Naive B cell (primary cell): ENCODE results near the gene CANT1. TPM values are rescaled to one million over a fixed set of nuclear protein-coding genes. Genes with fewer than 3 reads are reported as not detected.
"Not testable (repeated sequence)": the region's sequence is repeated elsewhere in the genome, so short reads cannot be mapped to it uniquely, and the experiment has no call there.

ENCODE experiments used
- ATAC-seq, 2 donors: fragments of 150-1000 bp; cut with Tn5 transposase; 2 replicates each; pipeline ENCODE4 v1.10.0; 2021; ENCODE audit warnings: low read depth in 2 of 2, mild to moderate bottlenecking in 2 of 2, moderate library complexity in 2 of 2
- DNase-seq: peaks from one replicate; pipeline ENCODE4 v3.0.0; 2022
- H3K27ac Mint-ChIP-seq, 6 donors: one replicate each; pipeline ENCODE4 v1.8.0; 2020 to 2022; ENCODE audit warnings: mild to moderate bottlenecking in 6 of 6, mixed read lengths in 6 of 6, moderate library complexity in 5 of 6, inconsistent platforms in 2 of 6
- H3K27me3 Mint-ChIP-seq, 3 donors: one replicate each; pipeline ENCODE4 v1.8.0; 2021 to 2022; ENCODE audit warnings: mixed read lengths in 3 of 3, mild to moderate bottlenecking in 1 of 3
- H3K36me3 Mint-ChIP-seq, 2 donors: one replicate each; pipeline ENCODE4 v1.8.0; 2020 to 2022; ENCODE audit warnings: mixed read lengths in 2 of 2, inconsistent platforms in 1 of 2, mild to moderate bottlenecking in 1 of 2
- H3K4me1 Mint-ChIP-seq, 3 donors: one replicate each; pipeline ENCODE4 v1.8.0; 2020 to 2022; ENCODE audit warnings: mixed read lengths in 3 of 3, inconsistent platforms in 1 of 3, mild to moderate bottlenecking in 1 of 3, moderate library complexity in 1 of 3
- H3K4me3 Mint-ChIP-seq, 8 donors: one replicate each; pipeline ENCODE4 v1.8.0; 2020 to 2022; ENCODE audit warnings: mild to moderate bottlenecking in 8 of 8, mixed read lengths in 8 of 8, moderate library complexity in 8 of 8, inconsistent platforms in 2 of 8
- H3K9me3 Mint-ChIP-seq, 7 donors: one replicate each; pipeline ENCODE4 v1.8.0; 2020 to 2022; ENCODE audit warnings: mixed read lengths in 7 of 7, mild to moderate bottlenecking in 5 of 7, inconsistent platforms in 2 of 7, moderate library complexity in 1 of 7
- polyA plus RNA-seq, 6 donors: library from polyadenylated mRNA; unstranded; fragments of 300-500 nt; fragmentation: Illumina TruSeq; gene quantifications; one replicate each; pipeline ENCODE4 v1.2.3, GENCODE V29; 2021; ENCODE audit warnings: low read depth in 6 of 6

The CANT1 gene
- polyA plus RNA-seq, 6 donors from 2014 or later: 3.7 to 9.7 (median 6.0) TPM

DNA sequence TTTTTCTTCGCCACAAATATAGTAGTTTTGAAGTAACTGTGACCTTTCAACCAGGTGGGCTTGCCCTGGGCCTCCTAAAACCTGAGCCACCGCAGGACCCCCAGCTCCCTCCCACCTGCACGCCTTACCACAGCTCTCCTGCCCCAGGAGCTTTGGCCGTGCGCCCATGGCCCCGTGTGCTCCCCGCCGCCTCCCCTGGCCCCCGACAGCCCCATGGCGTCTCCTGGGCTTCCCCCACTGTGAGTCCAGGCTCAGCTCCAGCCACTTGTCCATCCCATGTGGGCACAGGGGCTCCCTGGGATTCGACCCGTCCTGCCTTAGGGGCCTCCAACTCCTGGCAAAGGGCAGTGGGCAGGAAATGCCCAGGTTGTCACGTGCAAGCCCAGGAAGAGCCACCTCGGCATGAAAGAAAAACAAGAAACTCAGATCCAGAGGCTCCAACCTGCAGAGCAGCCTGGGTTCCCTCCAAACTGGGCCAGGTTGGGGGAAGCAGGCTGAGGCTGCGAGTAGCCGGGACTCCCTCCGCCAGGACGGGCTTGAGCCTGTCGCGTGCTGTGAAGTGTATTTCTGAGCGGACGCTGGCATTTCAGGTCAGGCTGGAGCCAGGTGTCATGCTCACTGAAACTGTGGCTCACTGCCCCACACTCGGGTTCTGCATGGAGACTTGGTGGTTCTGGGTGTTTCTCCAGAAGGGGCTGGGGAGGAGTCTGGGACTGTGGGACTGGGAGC, 35.6 kb downstream of the CANT1 start:
- H3K4me1 Mint-ChIP-seq: peaks cover 12 to 24% (median 22%) of the 10 kb centered on the region in 3 donors
- H3K27me3 Mint-ChIP-seq: no peaks in the 10 kb centered on the region
- no peaks in the 10 kb centered on the region for H3K9me3 Mint-ChIP-seq
- H3K36me3 Mint-ChIP-seq: no peaks in the 10 kb centered on the region
- H3K4me3 Mint-ChIP-seq: peak overlapping the region in 1 of 8 donors; percentile 66
- DNase-seq: no peak
- no peak for ATAC-seq
- H3K27ac Mint-ChIP-seq: no peak overlapping the region

DNA sequence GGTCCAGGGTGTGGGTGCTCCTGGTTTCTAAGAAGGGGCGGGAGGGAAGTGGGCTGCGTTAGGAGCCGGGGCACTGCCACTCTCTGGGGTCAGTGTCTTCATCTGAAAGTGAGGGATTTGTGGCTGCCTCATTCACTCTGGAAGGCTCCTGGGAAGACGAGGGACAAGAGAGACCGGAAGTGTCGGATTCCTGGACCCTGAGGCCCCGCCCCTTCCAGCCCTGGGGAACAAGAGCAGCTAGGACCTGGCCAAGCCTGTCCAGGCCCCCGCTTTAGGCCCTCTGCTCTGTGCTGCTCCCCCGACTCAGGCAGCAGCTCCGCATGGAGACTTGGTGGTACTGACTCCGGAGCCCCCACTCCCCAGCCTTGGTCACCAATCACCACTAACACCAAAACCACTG, 36.4 kb downstream of the CANT1 start:
- Mint-ChIP-seq H3K4me3 (no peak overlapping the region), H3K27ac (no peak overlapping the region), H3K36me3 (no peaks in the 10 kb centered on the region), H3K9me3 (no peaks in the 10 kb centered on the region), H3K4me1 (peaks cover 12 to 24% (median 22%) of the 10 kb centered on the region in 3 donors), H3K27me3 (no peaks in the 10 kb centered on the region)
- ATAC-seq (no peak), DNase-seq (no peak)

DNA sequence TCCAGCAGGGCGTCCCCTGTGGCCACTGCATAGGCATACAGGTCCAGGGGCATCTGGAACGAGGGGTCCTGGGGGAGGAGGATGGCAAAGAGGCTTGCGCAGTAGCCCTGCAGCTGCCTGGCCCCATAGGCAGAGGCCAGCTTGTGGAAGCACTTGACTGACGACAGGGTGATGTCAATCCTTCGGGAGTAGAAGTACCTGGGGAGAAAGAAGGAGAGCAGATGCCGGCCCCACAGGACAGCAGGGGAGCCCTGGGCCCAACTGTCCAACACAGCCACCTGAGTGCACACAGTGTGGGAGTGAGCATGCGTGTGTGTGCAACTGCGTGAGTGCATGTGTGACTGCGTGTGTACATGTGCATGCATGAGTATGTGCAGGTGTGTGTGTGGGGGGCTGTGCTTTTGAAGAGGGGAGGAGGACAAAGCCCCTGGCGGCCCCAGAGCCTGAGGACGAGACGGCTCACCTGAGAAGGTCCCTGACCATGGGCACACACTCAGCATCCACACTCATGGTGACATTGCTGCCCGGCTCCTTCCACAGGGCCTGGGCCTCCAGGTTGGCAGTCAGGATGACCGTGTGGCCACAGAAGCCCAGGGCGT, 37.0 kb downstream of the CANT1 start:
- peaks cover 11 to 23% (median 22%) of the 10 kb centered on the region in 3 donors for H3K4me1 Mint-ChIP-seq
- peak overlapping the region in 1 of 6 donors; percentile 87 for H3K27ac Mint-ChIP-seq
- no peak for ATAC-seq
- no peak overlapping the region for H3K4me3 Mint-ChIP-seq
- no peaks in the 10 kb centered on the region for H3K9me3 Mint-ChIP-seq
- no peak for DNase-seq
- no peaks in the 10 kb centered on the region for H3K36me3 Mint-ChIP-seq
- no peaks in the 10 kb centered on the region for H3K27me3 Mint-ChIP-seq

DNA sequence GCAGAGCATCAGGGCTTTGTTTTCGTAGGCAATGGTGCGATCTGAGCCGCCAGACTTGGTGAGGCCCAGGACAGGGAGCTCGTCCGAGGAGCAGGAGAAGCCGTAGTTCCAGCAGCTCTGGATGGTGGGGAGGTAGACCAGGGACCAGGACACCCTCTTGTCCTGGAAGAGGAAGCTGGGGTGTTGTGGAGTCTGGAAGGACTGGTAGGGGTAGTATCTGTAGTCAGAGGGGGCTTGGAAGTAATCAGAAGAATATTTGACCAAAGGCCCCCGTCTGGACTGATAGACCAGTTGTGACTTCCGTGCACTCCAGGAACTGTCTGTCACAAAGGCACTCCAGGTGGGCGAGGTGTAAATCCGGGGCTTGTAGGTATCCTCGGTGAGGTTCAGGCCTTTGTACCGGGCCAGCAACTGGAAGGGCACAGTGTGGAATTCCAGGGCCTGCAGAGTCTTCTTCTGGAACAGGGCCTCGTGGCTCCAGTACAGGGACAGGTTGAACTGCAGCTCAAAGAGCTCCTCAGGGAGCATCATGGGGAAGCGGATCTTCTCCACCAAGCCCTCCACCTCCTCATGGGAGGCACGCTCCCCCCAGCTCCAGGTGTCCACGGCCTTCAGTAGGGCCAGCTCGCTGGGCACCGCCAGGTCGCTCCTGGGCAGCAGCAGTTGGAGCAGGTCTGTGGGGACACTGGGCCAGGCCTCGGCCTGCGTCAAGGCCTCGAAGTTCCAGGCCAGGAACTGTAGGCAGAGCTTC, 37.6 kb downstream of the CANT1 start:
- Mint-ChIP-seq H3K36me3 (no peaks in the 10 kb centered on the region), H3K9me3 (no peaks in the 10 kb centered on the region)
- ATAC-seq: no peak

DNA sequence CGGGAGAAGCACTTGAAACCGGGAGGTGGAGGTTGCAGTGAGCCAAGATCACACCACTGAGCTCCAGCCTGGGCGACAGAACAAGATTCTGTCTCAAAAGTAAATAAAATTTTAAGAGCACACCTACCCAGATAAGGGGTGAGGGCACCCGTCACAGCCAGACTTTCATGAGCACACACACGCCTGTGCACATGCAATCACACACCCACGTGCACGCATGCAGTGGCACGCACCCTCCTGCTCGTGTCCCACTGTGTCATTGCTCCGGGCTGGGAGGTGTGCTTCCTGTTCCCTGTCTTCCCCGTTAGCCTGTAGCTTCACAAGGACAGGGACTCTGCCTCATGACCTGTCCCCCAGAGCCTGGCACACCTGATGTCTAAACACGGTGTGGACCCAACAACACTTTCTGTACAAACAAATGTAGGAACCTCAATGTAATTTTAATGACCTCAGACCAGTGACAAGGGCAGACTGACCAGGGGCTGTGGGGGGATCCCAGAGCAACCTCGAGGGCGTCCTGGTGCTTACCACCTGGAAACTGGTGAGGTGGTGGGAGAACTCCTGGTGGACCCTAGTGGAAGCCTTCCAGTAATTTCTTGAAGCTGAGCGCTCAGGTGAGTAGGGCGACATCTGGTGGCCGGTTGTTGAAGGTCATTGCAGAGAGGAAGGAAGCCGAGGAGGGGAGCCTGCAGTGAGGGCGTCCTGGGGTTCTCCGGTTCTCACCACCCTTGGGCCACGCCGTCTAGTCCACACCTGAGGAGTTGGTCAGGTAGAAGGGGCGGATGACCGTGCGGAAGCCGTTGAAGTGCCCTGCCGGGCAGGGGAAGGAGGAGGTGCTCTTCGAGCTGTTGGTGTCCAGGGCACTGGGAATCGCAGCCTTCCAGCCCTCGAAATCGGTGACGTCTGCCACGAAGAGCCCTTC, 38.5 kb downstream of the CANT1 start:
- H3K36me3 Mint-ChIP-seq: no peaks in the 10 kb centered on the region
- no peaks in the 10 kb centered on the region for H3K9me3 Mint-ChIP-seq
- H3K27me3 Mint-ChIP-seq: no peaks in the 10 kb centered on the region
- peak overlapping the region in 1 of 8 donors; percentile 75 for H3K4me3 Mint-ChIP-seq
- peak overlapping the region in 4 of 6 donors; percentile 6 to 93 (median 40) for H3K27ac Mint-ChIP-seq
- H3K4me1 Mint-ChIP-seq: peaks cover 11% of the 10 kb centered on the region in 3 donors
- DNase-seq (peak; percentile 68), ATAC-seq (peak; percentile 72 to 83)

More for the DNA sequence above, 37.6 kb downstream of the CANT1 start:
- Mint-ChIP-seq H3K4me3 (no peak overlapping the region), H3K27me3 (no peaks in the 10 kb centered on the region), H3K4me1 (peaks cover 8 to 16% (median 15%) of the 10 kb centered on the region in 3 donors), H3K27ac (peak overlapping the region in 3 of 6 donors; percentile 12 to 93 (median 19))
- DNase-seq: no peak

DNA sequence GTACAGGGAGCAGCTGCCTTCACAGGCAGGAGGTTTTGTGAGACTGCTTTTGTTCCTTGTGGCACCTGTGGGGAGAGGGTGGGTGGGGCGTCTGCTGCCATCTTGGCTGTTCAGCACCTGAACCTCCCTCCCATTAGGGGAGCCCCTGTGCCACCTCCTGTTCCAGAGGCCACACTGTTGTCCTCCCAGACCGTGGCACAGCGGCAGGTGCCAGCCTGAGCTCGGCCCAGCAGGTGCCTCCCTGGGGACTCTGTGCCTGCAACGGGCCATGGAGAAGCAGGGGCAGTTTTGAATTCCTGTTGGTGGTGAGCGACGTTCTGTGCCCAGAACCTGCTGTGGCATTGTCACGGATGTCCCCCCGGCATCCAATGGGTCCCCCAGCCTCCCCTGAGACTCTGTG, 39.7 kb downstream of the CANT1 start:
- Mint-ChIP-seq H3K4me1 (peaks cover 12 to 24% (median 21%) of the 10 kb centered on the region in 3 donors), H3K9me3 (no peaks in the 10 kb centered on the region), H3K27ac (no peak overlapping the region), H3K36me3 (no peaks in the 10 kb centered on the region), H3K27me3 (no peaks in the 10 kb centered on the region), H3K4me3 (no peak overlapping the region)
- no peak for DNase-seq
- no peak for ATAC-seq

DNA sequence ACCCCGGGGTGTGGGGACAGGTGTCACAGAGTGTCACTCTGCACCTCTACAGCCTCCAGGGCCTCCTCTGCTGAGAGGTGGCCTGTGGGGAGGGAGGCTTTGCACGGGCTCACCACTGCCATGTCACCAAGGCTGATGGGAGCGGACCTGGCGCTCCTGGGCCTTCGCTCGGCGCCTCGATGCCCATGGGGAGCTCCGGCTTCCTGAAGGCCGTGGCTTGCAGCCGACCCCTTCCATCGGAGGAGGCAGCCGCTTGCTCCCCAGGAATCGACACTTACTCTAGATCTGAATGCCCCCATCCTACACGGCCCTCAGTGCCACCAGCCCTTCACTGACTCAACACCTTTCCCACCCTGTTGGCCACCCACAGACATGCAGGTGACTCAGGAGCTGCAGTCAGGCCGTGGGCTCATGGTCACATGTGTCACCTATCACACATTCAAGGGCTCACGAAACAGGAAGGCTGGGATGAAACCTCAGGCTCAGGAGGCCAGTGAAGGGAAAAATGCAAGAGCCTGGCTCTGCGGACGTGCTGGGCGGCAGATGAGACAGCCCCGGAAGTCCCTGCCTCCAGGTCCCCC, 41.7 kb downstream of the CANT1 start:
- H3K4me3 Mint-ChIP-seq: no peak overlapping the region
- no peaks in the 10 kb centered on the region for H3K36me3 Mint-ChIP-seq
- DNase-seq (no peak), ATAC-seq (no peak)
- H3K9me3 Mint-ChIP-seq: no peaks in the 10 kb centered on the region
- H3K27me3 Mint-ChIP-seq: no peaks in the 10 kb centered on the region
- peaks cover 17 to 29% (median 27%) of the 10 kb centered on the region in 3 donors for H3K4me1 Mint-ChIP-seq
- H3K27ac Mint-ChIP-seq: peak overlapping the region in 1 of 6 donors; percentile 90

DNA sequence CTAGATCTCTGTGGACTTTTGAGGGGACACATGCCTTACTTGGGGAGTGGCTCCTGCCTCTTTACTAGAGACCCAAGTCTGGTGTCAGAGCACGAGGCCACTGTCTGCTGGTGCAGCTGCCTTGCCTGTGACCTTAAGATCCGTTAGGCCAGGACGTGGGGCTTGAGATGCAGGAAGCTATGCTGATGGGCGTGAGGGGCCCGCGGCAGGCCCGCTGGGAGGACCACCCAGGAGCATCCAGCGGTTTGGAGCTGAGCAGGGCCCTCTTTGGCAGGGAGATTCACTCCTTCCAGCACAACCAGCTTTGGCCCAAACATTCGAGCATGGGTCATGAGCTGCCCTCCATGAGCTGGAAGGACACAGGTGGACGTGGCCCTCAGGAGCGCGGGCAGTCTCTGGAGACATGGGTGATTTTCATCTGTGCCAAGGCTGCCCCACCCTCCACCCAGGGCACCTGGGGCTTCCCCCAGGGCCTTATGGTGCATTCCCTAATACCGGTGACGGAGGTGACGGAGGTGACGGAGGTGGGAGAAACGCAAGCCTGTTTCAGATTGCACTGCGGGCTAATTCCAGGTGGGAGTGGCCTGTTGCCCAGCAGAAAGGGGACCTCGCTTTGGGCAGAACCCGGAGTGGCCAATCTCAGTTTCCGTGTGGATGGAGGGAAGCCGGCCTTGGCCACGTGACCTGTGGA, 42.5 kb downstream of the CANT1 start:
- Mint-ChIP-seq H3K4me3 (no peak overlapping the region), H3K36me3 (no peaks in the 10 kb centered on the region), H3K4me1 (peaks cover 17 to 29% (median 27%) of the 10 kb centered on the region in 3 donors), H3K9me3 (no peaks in the 10 kb centered on the region), H3K27me3 (no peaks in the 10 kb centered on the region), H3K27ac (peak overlapping the region in 1 of 6 donors; percentile 90)
- ATAC-seq (no peak), DNase-seq (no peak)

DNA sequence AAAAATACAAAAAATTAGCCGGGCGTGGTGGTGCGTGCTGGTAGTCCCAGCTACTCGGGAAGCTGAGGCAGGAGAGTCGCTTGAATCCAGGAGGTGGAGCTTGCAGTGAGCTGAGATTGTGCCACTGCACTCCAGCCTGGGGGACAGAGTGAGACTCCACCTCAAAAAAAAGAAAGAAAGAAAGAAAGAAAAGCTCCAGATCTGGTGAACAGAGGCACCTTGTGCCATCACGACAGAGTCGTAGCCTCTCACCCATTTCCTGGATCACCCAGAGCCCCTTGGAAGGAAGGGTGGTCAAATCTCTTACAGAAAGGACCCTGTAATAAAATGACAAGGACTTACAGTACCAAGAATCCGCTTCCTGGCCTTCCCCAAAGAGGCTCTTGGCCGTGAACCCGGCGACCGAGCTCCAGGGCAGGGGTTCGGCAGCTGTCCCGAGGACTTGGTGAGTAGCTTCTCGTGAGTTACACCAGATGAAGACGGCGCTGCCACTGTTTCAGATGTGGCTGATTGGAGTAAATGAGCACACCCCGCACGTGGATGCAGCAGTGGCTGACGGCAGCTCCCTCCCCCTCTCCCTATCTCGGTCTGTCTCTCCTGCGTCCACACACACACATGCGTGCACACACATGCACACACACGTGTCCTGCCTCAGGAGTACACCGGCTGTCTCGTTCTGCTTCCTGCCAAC, 43.3 kb downstream of the CANT1 start:
- Mint-ChIP-seq H3K4me1 (peaks cover 14 to 30% (median 23%) of the 10 kb centered on the region in 3 donors), H3K4me3 (peak overlapping the region in 3 of 8 donors; percentile 46 to 63 (median 47)), H3K27me3 (no peaks in the 10 kb centered on the region), H3K36me3 (no peaks in the 10 kb centered on the region), H3K9me3 (no peaks in the 10 kb centered on the region), H3K27ac (peak overlapping the region in 2 of 6 donors; percentile 69 to 76)
- ATAC-seq: no peak
- DNase-seq: no peak

DNA sequence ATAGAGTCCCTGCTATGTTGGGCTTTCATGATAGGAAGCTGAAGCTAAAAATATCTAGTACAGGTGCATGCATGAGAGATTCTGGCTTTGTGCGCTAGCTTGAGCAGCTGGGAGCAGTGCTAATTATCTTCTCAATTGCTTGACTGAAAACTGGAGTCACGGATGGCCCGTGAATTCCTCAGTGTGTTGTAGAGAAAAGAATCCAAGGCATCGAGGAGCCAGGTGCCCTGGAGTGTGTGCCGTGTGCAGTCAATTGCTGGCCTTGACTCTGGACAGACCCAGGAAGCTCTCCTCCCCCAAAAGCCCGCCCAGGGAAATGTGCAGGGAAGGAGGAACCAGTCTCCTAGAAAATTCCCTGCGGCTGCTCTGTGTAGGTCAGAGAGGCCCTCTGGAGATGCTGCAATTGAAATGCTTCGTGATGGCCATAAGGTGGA, 44.1 kb downstream of the CANT1 start:
- Mint-ChIP-seq H3K9me3 (no peaks in the 10 kb centered on the region), H3K4me1 (peaks cover 12 to 26% (median 20%) of the 10 kb centered on the region in 3 donors), H3K27ac (peak overlapping the region in 3 of 6 donors; percentile 15 to 77 (median 27)), H3K36me3 (no peaks in the 10 kb centered on the region), H3K27me3 (no peaks in the 10 kb centered on the region), H3K4me3 (peak overlapping the region in 6 of 8 donors; percentile 6 to 77 (median 60))
- ATAC-seq (peak in 1 of 2 donors; percentile 33), DNase-seq (no peak)

DNA sequence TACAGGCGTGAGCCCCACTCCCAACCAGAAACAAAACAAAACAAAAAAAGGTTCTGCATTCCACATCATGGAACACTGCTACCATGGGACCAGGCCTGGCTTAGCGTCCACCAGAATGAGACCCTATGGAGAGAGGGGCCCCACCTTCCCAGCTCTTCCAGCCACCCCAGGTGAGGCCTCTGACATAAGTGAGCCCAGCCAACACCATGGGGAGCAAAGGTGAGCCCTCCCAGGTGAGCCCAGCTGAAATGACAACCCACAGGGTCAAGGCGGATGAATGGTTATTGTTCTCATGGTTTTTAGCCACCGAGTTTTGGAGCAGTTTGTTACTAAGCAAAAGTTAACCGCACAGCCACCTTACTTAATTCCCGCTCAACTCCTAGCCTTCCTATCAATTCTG, 46.2 kb downstream of the CANT1 start:
- H3K9me3 Mint-ChIP-seq: no peaks in the 10 kb centered on the region
- no peak for DNase-seq
- H3K36me3 Mint-ChIP-seq: no peaks in the 10 kb centered on the region
- no peaks in the 10 kb centered on the region for H3K27me3 Mint-ChIP-seq
- peaks cover 8 to 26% (median 20%) of the 10 kb centered on the region in 3 donors for H3K4me1 Mint-ChIP-seq
- no peak overlapping the region for H3K27ac Mint-ChIP-seq
- H3K4me3 Mint-ChIP-seq: peak overlapping the region in 1 of 8 donors; percentile 35
- no peak for ATAC-seq

DNA sequence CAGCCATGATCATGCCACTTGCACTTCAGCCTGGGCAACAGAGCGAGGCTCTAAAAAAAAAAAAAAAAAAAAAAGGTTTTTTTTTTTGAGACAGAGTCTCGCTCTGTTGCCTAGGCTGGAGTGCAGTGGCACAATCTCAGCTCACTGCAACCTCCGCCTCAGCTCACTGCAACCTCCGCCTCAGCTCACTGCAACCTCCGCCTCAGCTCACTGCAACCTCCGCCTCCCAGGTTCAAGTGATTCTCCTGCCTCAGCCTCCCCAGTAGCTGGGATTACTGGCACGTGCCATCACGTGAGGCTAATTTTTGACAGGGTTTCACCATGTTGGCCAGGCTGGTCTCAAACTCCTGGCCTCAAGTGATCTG, 46.6 kb downstream of the CANT1 start:
- H3K4me1 Mint-ChIP-seq: peaks cover 8 to 26% (median 20%) of the 10 kb centered on the region in 3 donors
- ATAC-seq, H3K36me3 Mint-ChIP-seq, H3K27me3 Mint-ChIP-seq, H3K27ac Mint-ChIP-seq, H3K9me3 Mint-ChIP-seq, DNase-seq: not testable (repeated sequence)
- H3K4me3 Mint-ChIP-seq: peak overlapping the region in 1 of 8 donors; percentile 35
